A549 (cell line): ENCODE data around the gene LMX1B. TPM values are rescaled to one million over a fixed set of nuclear protein-coding genes. Genes with fewer than 3 reads are reported as not detected.
A peak's percentile ranks its signal among the peaks of the same experiment; 100 is the strongest.
"Not testable (repeated sequence)": the region's sequence is repeated elsewhere in the genome, so short reads cannot be mapped to it uniquely, and the experiment has no call there.

ENCODE experiments used
- ATAC-seq, 2 experiments: fragments of 200-7000 bp in 1 of 2; fragments of >200 bp in 1 of 2; cut with Nextera tagmentation in 1 of 2; cut with Tn5 transposase in 1 of 2; 3 replicates each; pipeline versions ENCODE4 v1.8.0 to v1.9.1; 2018 to 2020; ENCODE audit warnings: mild to moderate bottlenecking in 1 of 2, moderate library complexity in 1 of 2
- CTCF ChIA-PET: fragments of 300-600 bp; sonication (Branson Sonifier 250); formaldehyde crosslinking; extraction: SDS; loops from one replicate; lab custom pipeline; 2021; ENCODE audit warnings: antibody characterized with exemption, inconsistent platforms; lab: Yijun Ruan, JAX
- POLR2A ChIA-PET: fragments of 350-600 bp; formaldehyde crosslinking; extraction: SDS; loops from one replicate; lab custom pipeline; 2021; ENCODE audit warnings: antibody characterized with exemption, inconsistent platforms; lab: Yijun Ruan, JAX
- DNase-seq, 2 experiments: peaks; one replicate each; pipeline versions ENCODE4 v3.0.0 to v3.0.0-alpha.2; 2011 to 2016; ENCODE audit warnings: low read depth in 1 of 2, low spot score in 1 of 2
- FAIRE-seq: peaks from 2 replicates; lab custom pipeline; 2011; peaks lifted over from hg19 to GRCh38; lab: Jason Lieb, UNC
- H3K27ac ChIP-seq, 2 experiments: fragments of >200 bp; sonication (Bioruptor Twin); formaldehyde crosslinking; 3 replicates each; pipeline ENCODE4 v1.5.1; 2016 to 2017
- H3K4me1 ChIP-seq: fragments of >200 bp; sonication (Bioruptor Twin); formaldehyde crosslinking; 3 replicates; pipeline ENCODE4 v1.6.1; 2016
- H3K4me2 ChIP-seq: fragments of >200 bp; sonication (Bioruptor Twin); formaldehyde crosslinking; 3 replicates; pipeline ENCODE4 v1.6.1; 2016
- H3K4me3 ChIP-seq: fragments of >200 bp; sonication (Bioruptor Twin); formaldehyde crosslinking; 3 replicates; pipeline ENCODE4 v1.5.1; 2016
- H3K9me3 ChIP-seq: fragments of >200 bp; sonication (Bioruptor Twin); formaldehyde crosslinking; 3 replicates; pipeline ENCODE4 v1.6.1; 2016
- ATOH8 ChIP-seq: fragments of 250-450 bp; sonication (Bioruptor Pico); IDR thresholded peaks from 2 replicates; pipeline ENCODE4 v1.5.0; 2020; ENCODE audit warnings: low read depth, mild to moderate bottlenecking, moderate library complexity
- CBX2 ChIP-seq: fragments of 200-600 bp; sonication (generic); IDR thresholded peaks from 2 replicates; pipeline ENCODE4 v1.6.1; 2016; ENCODE audit warnings: low read depth, mild to moderate bottlenecking, borderline replicate concordance
- CHD4 ChIP-seq: fragments of 200-600 bp; sonication (generic); IDR thresholded peaks from 2 replicates; pipeline ENCODE4 v1.6.1; 2016; ENCODE audit warnings: antibody characterized with exemption, mild to moderate bottlenecking, borderline replicate concordance
- EHF ChIP-seq: fragments of 250-450 bp; sonication (Bioruptor Pico); IDR thresholded peaks from 2 replicates; pipeline ENCODE4 v1.5.0; 2020; ENCODE audit warnings: mild to moderate bottlenecking
- HDAC2 ChIP-seq: fragments of 200-600 bp; sonication (generic); IDR thresholded peaks from 2 replicates; pipeline ENCODE4 v1.6.1; 2016
- HES2 ChIP-seq: fragments of >200 bp; sonication (Bioruptor Twin); formaldehyde crosslinking; IDR thresholded peaks from 2 replicates; pipeline ENCODE4 v1.6.1; 2016
- HOXB13 ChIP-seq: fragments of 250-450 bp; sonication (Bioruptor Pico); IDR thresholded peaks from 2 replicates; pipeline ENCODE4 v1.5.0; 2020; ENCODE audit warnings: low read depth, mild to moderate bottlenecking, moderate library complexity
- JUNB ChIP-seq: fragments of >200 bp; sonication (Bioruptor Twin); formaldehyde crosslinking; IDR thresholded peaks from 2 replicates; pipeline ENCODE4 v1.6.1; 2016
- NR3C1 ChIP-seq: fragments of >200 bp; sonication (Bioruptor Twin); formaldehyde crosslinking; IDR thresholded peaks from 3 replicates; pipeline ENCODE4 v1.6.1; 2017
- PBX3 ChIP-seq: IDR thresholded peaks from 2 replicates; pipeline ENCODE4 v1.6.1; 2012
- POLR2AphosphoS2 ChIP-seq: conservative IDR thresholded peaks from 2 replicates; pipeline ENCODE4 v1.6.1; 2012; ENCODE audit warnings: low read length, improper control_type of control experiment, inconsistent platforms
- RAD21 ChIP-seq, 2 experiments: fragments of >200 bp in 1 of 2; sonication (Bioruptor Twin) in 1 of 2; formaldehyde crosslinking in 1 of 2; IDR thresholded peaks in 1 of 2; conservative IDR thresholded peaks in 1 of 2; 2 replicates in 1 of 2; 3 replicates in 1 of 2; pipeline ENCODE4 v1.6.1; 2012 to 2018; ENCODE audit warnings: inconsistent platforms in 1 of 2
- RARB ChIP-seq: fragments of 250-450 bp; sonication (Bioruptor Pico); IDR thresholded peaks from 2 replicates; pipeline ENCODE4 v1.8.0; 2021; ENCODE audit warnings: mild to moderate bottlenecking, moderate library complexity
- RFX5 ChIP-seq: fragments of 450-650 bp; IDR thresholded peaks from 2 replicates; pipeline ENCODE4 v1.7.1; 2014; ENCODE audit warnings: antibody characterized with exemption, mild to moderate bottlenecking, moderate library complexity
- ZFP36 ChIP-seq: fragments of 450-650 bp; IDR thresholded peaks from 2 replicates; pipeline ENCODE4 v1.6.1; 2014; ENCODE audit warnings: borderline replicate concordance; ENCODE audit not compliant: partially characterized antibody
- WGBS: methylation state at CpG from one replicate; pipeline ENCODE4 v1.1.6; 2017; ENCODE audit errors: missing lambda C conversion rate; 5-methylcytosine and 5-hydroxymethylcytosine counted together
- polyA plus RNA-seq, 4 experiments: library from polyadenylated mRNA; depleted of rRNA in 3 of 4; stranded (reverse); fragments of >200 nt; fragmentation: RNase III in 1 of 4; extraction: RNeasy Plus Mini Kit Qiagen cat#74134 plus additional on column Dnase treatment in 1 of 4; gene quantifications; 2 replicates in 3 of 4; 3 replicates in 1 of 4; pipeline ENCODE4 v1.2.3, GENCODE V29; 2011 to 2017
- TF ChIP-seq, protein P1 (sequence below): fragments of >200 bp; sonication (Bioruptor Twin); formaldehyde crosslinking; IDR thresholded peaks from 3 replicates; pipeline ENCODE4 v1.5.1; 2016
- TF ChIP-seq, protein P2 (sequence below): IDR thresholded peaks from 2 replicates; pipeline ENCODE4 v1.6.1; 2012; ENCODE audit warnings: low read depth, borderline replicate concordance

The LMX1B gene
- polyA plus RNA-seq, 2 of the 4 experiments (the other 2 are of a cell fraction), result 0.41 to 0.56 TPM

DNA sequence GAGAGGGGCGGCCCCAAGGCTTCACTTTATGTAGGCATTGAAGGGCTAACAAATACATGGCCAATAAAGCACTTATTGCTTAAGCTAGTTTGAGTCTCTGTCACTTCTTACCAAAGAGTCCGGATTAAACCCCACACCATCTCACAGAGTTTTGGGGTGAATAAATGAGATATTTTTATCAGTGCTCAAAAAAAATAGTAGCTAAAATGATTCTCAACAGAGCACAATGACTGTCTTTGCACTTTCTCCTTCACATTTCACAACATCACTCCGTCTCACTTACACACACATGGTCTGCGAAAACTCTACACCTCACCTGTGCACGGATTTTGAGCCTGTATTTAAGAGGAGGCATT, 92.9 kb downstream of the LMX1B start:
- CTCF ChIA-PET, result interaction anchor here (0.7 to 11.0 kb wide), 43 partner anchors 9 to 215 kb away, joined by 3 to 338 read pairs (median 7); partner anchors contain the start of gene ZBTB43
- H3K4me3 ChIP-seq, result no peak overlapping the region
- TF ChIP-seq HOXB13 (CRISPR knock-in tag), result no peak
- TF ChIP-seq, protein P1, sequence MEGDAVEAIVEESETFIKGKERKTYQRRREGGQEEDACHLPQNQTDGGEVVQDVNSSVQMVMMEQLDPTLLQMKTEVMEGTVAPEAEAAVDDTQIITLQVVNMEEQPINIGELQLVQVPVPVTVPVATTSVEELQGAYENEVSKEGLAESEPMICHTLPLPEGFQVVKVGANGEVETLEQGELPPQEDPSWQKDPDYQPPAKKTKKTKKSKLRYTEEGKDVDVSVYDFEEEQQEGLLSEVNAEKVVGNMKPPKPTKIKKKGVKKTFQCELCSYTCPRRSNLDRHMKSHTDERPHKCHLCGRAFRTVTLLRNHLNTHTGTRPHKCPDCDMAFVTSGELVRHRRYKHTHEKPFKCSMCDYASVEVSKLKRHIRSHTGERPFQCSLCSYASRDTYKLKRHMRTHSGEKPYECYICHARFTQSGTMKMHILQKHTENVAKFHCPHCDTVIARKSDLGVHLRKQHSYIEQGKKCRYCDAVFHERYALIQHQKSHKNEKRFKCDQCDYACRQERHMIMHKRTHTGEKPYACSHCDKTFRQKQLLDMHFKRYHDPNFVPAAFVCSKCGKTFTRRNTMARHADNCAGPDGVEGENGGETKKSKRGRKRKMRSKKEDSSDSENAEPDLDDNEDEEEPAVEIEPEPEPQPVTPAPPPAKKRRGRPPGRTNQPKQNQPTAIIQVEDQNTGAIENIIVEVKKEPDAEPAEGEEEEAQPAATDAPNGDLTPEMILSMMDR, result 0 out of 3 replicates have a peak, but pooled peaks have one; percentile 5
- TF ChIP-seq, protein P2, sequence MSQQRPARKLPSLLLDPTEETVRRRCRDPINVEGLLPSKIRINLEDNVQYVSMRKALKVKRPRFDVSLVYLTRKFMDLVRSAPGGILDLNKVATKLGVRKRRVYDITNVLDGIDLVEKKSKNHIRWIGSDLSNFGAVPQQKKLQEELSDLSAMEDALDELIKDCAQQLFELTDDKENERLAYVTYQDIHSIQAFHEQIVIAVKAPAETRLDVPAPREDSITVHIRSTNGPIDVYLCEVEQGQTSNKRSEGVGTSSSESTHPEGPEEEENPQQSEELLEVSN, result no peak
- DNase-seq (no peak), FAIRE-seq (no peak), ATAC-seq (no peak)
- 21% methylated on average over 5 of the region's 5 CpGs for WGBS
- H3K4me1 ChIP-seq, result peaks cover 12% of the 10 kb centered on the region
- H3K27ac ChIP-seq, result no peak overlapping the region
- POLR2A ChIA-PET, result interaction anchor here (1.2 kb wide), 1 partner anchor 75 kb away, joined by 4 read pairs; no protein-coding TSS in a partner anchor
- no peak overlapping the region; the same call in 2 of the 3 replicates for H3K4me2 ChIP-seq
- no peaks in the 10 kb centered on the region for H3K9me3 ChIP-seq

GRCh38 chr9:126707083-126707482, 93.4 kb downstream of the LMX1B start:
- no peak overlapping the region for H3K4me3 ChIP-seq
- CTCF ChIA-PET, result interaction anchor here (0.7 to 11.0 kb wide), 37 partner anchors 10 to 207 kb away, joined by 3 to 338 read pairs (median 8); partner anchors contain the start of gene ZBTB43
- POLR2A ChIA-PET, result interaction anchor here (1.2 kb wide), 1 partner anchor 75 kb away, joined by 4 read pairs; no protein-coding TSS in a partner anchor
- H3K27ac ChIP-seq, result no peak overlapping the region
- 33% methylated on average over 4 of the region's 4 CpGs for WGBS
- H3K4me1 ChIP-seq, result peaks cover 12% of the 10 kb centered on the region
- no peak for DNase-seq
- no peak overlapping the region for H3K4me2 ChIP-seq
- no peak for ATAC-seq
- no peak for TF ChIP-seq PBX3
- no peak for TF ChIP-seq RAD21 (conservative IDR thresholded peaks at IDR 0.05 in 1 of 2, IDR thresholded peaks at IDR 0.05 in 1 of 2)
- TF ChIP-seq HES2, result no peak
- no peak for TF ChIP-seq EHF (CRISPR knock-in tag)
- no peak for TF ChIP-seq CHD4
- FAIRE-seq, result no peak
- no peaks in the 10 kb centered on the region for H3K9me3 ChIP-seq

DNA sequence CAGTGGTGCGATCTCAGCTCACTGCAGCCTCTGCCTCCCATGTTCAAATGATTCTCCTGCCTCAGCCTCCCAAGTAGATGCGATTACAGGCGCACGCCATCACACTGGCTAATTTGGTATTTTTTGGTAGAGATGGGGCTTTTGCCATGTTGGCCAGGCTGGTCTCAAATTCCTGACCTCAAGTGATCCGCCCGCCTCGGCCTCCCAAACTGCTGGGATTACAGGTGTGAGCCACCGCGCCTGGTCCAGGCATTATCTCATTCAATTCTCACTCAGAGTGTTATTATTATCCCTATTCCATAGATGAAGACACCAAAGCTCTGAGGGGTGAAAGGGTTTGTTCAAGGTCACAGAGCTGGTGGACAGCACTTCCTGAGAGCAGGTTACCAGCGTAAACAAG, 94.0 kb downstream of the LMX1B start:
- FAIRE-seq, POLR2A ChIA-PET, H3K27ac ChIP-seq, DNase-seq, ATAC-seq, H3K4me3 ChIP-seq, H3K4me2 ChIP-seq, H3K9me3 ChIP-seq: not testable (repeated sequence)
- WGBS, result 89% methylated on average over 10 of the region's 10 CpGs
- peaks cover 12% of the 10 kb centered on the region for H3K4me1 ChIP-seq
- CTCF ChIA-PET, result interaction anchor here (0.7 to 11.0 kb wide), 10 partner anchors 9 to 149 kb away, joined by 3 to 338 read pairs (median 13); partner anchors contain the start of gene ZBTB43

DNA sequence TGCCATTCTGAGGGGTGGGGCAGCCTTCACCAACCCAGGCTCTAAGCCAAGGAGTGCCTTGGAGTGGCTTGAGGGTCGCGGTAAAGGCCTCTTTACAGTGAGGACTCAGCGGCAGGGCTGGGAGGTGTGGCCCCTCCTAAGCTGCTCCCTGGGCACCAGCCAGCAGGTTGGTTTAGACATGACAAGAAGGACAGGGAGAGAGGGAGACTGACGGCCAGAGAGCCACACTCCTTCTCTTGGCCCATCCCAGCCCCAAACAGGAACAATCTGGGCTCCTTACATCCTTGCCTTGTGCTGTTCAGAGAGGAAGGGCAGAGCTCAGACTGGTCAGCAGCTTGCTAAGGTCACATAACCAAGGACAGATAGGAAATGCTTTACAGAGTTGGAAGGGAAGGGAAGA, 94.5 kb downstream of the LMX1B start:
- DNase-seq (no peak), FAIRE-seq (no peak), ATAC-seq (no peak)
- H3K9me3 ChIP-seq, result no peaks in the 10 kb centered on the region
- CTCF ChIA-PET, result interaction anchor here (0.6 to 11.0 kb wide), 6 partner anchors 9 to 83 kb away, joined by 3 to 338 read pairs (median 26); no protein-coding TSS in a partner anchor
- H3K4me3 ChIP-seq, result no peak overlapping the region
- POLR2A ChIA-PET, result no interaction called here
- 6% methylated on average over 3 of the region's 4 CpGs for WGBS
- H3K4me1 ChIP-seq, result peaks cover 12% of the 10 kb centered on the region
- no peak overlapping the region for H3K4me2 ChIP-seq
- H3K27ac ChIP-seq, result no peak overlapping the region
- no peak for TF ChIP-seq RFX5
- no peak for TF ChIP-seq HOXB13 (CRISPR knock-in tag)
- TF ChIP-seq ATOH8, result no peak
- TF ChIP-seq RAD21 (conservative IDR thresholded peaks at IDR 0.05 in 1 of 2, IDR thresholded peaks at IDR 0.05 in 1 of 2), result no peak
- TF ChIP-seq CBX2, result no peak
- no peak for TF ChIP-seq NR3C1
- TF ChIP-seq RARB (CRISPR knock-in tag), result no peak
- no peak for TF ChIP-seq PBX3
- TF ChIP-seq, protein P1, result no peak
- no peak for TF ChIP-seq HES2
- TF ChIP-seq POLR2AphosphoS2, result no peak
- no peak for TF ChIP-seq JUNB
- TF ChIP-seq ZFP36, result no peak
- TF ChIP-seq CHD4, result no peak
- TF ChIP-seq HDAC2, result no peak
